A673 (cell line): ENCODE measurements around the gene LUZP2. TPM values are rescaled to one million over a fixed set of nuclear protein-coding genes. Genes with fewer than 3 reads are reported as not detected.
A peak's percentile ranks its signal among the peaks of the same experiment; 100 is the strongest.

Experiments
- BruUV-seq: library from RNA; stranded (reverse); fragments of 400-500 nt; replicated peaks from 2 replicates; lab custom pipeline; 2021; lab: Mats Ljungman, UMichigan
- CTCF ChIA-PET: fragments of 300-600 bp; sonication (Branson Sonifier 250); formaldehyde crosslinking; loops from one replicate; lab custom pipeline; 2022; ENCODE audit warnings: antibody characterized with exemption; lab: Charles Lee
- POLR2A ChIA-PET: fragments of 300-600 bp; sonication (Branson Sonifier 250); formaldehyde crosslinking; loops from one replicate; lab custom pipeline; 2022; ENCODE audit warnings: antibody characterized with exemption; ENCODE audit not compliant: low non-redundant PET; lab: Charles Lee
- DNase-seq: peaks from one replicate; pipeline ENCODE4 v3.0.0-alpha.2; 2015; ENCODE audit warnings: low spot score
- H3K27ac ChIP-seq: fragments of 200-600 bp; sonication (generic); 2 replicates; pipeline ENCODE4 v1.5.1; 2016; ENCODE audit warnings: mixed run types, low read depth, mild to moderate bottlenecking, mixed read lengths, antibody characterized with exemption, low read length; ENCODE audit not compliant: poor library complexity, severe bottlenecking
- H3K27me3 ChIP-seq: fragments of 200-600 bp; sonication (generic); replicated peaks from 2 replicates; pipeline ENCODE4 v1.6.1; 2017; ENCODE audit warnings: mixed run types, low read depth, mild to moderate bottlenecking, mixed read lengths, antibody characterized with exemption, low read length; ENCODE audit not compliant: insufficient read depth, poor library complexity
- H3K36me3 ChIP-seq: fragments of 200-600 bp; sonication (generic); 2 replicates; pipeline ENCODE4 v1.6.1; 2016; ENCODE audit warnings: mixed run types, mild to moderate bottlenecking, mixed read lengths, antibody characterized with exemption, low read length; ENCODE audit not compliant: insufficient read depth, poor library complexity, severe bottlenecking
- H3K4me1 ChIP-seq: fragments of 200-600 bp; sonication (generic); 2 replicates; pipeline ENCODE4 v1.6.1; 2017; ENCODE audit warnings: mixed run types, mild to moderate bottlenecking, mixed read lengths, antibody characterized with exemption, low read length; ENCODE audit not compliant: insufficient read depth, poor library complexity, severe bottlenecking
- H3K4me3 ChIP-seq: fragments of 200-600 bp; sonication (generic); 2 replicates; pipeline ENCODE4 v1.5.1; 2016; ENCODE audit warnings: low read depth, mixed run types, mild to moderate bottlenecking, mixed read lengths, low read length; ENCODE audit not compliant: poor library complexity, severe bottlenecking
- H3K9me3 ChIP-seq: fragments of 200-600 bp; sonication (generic); 2 replicates; pipeline ENCODE4 v1.6.1; 2016; ENCODE audit warnings: mixed run types, low read depth, mild to moderate bottlenecking, mixed read lengths, antibody characterized with exemption, low read length; ENCODE audit not compliant: poor library complexity, severe bottlenecking
- CTCF ChIP-seq: fragments of 300-800, 200-600 bp; sonication (generic); conservative IDR thresholded peaks from 2 replicates; pipeline ENCODE4 v1.5.1; 2017; ENCODE audit warnings: low read depth, mild to moderate bottlenecking, antibody characterized with exemption, low read length, moderate library complexity, mixed read lengths
- EZH2 ChIP-seq: fragments of 200-600 bp; sonication (generic); IDR thresholded peaks from 2 replicates; pipeline ENCODE4 v1.6.1; 2017; ENCODE audit warnings: borderline replicate concordance, low read depth, mild to moderate bottlenecking, mixed read lengths, antibody characterized with exemption, low read length; ENCODE audit not compliant: poor library complexity, severe bottlenecking
- intact Hi-C: fragments of 100-400 bp; cut with micrococcal nuclease; formaldehyde crosslinking; loops from one replicate; pipeline ENCODE4 v1.10.0; 2022; ENCODE audit not compliant: unreplicated experiment
- total RNA-seq: library from RNA; stranded (reverse); gene quantifications from 2 replicates; pipeline ENCODE4 v1.2.3, GENCODE V29; 2021

LUZP2 gene
- total RNA-seq, 1 experiment from 2014 or later: 0.15 TPM

DNA sequence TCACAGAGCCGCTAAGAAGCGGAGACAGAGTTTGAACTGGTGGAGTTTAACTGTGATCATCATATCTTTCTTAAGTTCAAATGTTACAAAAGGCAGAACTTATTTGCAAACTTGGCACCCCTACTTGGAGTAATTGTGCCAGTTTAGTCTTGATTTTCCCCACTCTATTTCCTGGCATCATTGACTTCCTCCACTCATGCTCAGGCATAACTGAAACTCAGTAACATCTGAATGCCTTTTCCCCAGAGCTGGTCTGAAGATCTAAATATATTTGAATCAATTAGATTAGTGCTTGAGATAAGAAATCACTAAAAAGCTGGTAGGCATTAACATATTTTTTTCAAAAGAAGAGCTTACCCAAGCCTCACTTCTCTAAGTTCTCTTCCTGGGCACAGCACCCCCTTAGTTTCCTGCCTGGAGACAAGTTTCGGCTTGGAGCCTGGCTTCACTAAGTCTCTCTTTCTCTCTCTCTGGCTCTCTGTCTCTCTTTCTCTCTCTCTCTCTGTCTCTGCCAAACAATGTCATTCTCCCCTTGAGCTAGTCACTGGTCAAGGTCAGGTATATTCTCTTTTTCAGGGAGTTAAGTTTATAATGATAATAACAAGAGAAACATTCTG is 190.8 kb downstream of the LUZP2 start:
- H3K36me3 ChIP-seq: no peaks in the 10 kb centered on the region
- peak; percentile 30 for DNase-seq
- TF ChIP-seq EZH2 (no peak), CTCF (no peak)
- POLR2A ChIA-PET: no interaction called here
- H3K9me3 ChIP-seq: no peaks in the 10 kb centered on the region
- no peak overlapping the region for H3K4me3 ChIP-seq
- CTCF ChIA-PET: no interaction called here
- no TSS peak for BruUV-seq
- intact Hi-C loops: no loop called here
- H3K27ac ChIP-seq: no peak overlapping the region
- no peaks in the 10 kb centered on the region for H3K27me3 ChIP-seq
- H3K4me1 ChIP-seq: peaks cover 3% of the 10 kb centered on the region

- Histone ChIP-seq H3K4me3 (no peak overlapping the region), H3K36me3 (no peaks in the 10 kb centered on the region), H3K27ac (no peak overlapping the region), H3K27me3 (no peaks in the 10 kb centered on the region), H3K9me3 (no peaks in the 10 kb centered on the region), H3K4me1 (peaks cover 3% of the 10 kb centered on the region)
- BruUV-seq: no TSS peak
- POLR2A ChIA-PET: no interaction called here
- no peak for TF ChIP-seq CTCF
- no peak for TF ChIP-seq EZH2
- CTCF ChIA-PET: no interaction called here
- intact Hi-C loops: no loop called here
- DNase-seq: no peak
Measured at GRCh38 chr11:24688981-24689380, 192.1 kb downstream of the LUZP2 start.

DNA sequence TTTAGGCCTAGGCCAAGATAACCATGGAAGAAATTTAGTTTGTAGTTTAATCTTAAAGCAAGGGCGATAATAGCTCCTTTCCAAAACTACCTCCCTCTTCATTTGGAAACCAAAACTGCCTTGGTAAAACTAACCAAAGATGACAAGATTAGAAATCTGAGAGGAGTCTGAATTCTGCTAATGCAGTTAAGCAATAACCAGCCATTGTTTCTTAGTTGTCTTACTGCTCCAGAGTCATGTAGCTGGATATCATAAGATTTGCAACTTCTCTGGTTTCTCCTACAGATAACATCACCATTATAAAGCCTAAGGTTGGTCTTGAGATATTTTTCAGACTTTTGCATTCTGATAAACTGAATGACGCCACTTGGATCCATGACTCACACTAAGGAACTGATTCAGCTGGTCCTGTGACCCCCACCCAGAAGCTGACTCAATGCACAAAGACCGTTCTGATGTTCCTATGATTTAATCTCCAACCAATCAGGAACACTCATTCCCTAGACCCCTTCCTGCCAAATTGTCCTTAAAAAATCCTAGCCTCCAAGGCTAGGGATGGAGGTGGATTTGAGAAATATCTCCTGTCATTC is 200.8 kb downstream of the LUZP2 start:
- no TSS peak for BruUV-seq
- H3K27ac ChIP-seq: no peak overlapping the region
- TF ChIP-seq CTCF (no peak), EZH2 (no peak)
- POLR2A ChIA-PET: no interaction called here
- no peak overlapping the region for H3K4me3 ChIP-seq
- no peaks in the 10 kb centered on the region for H3K27me3 ChIP-seq
- CTCF ChIA-PET: no interaction called here
- no peak for DNase-seq
- no peaks in the 10 kb centered on the region for H3K36me3 ChIP-seq
- intact Hi-C loops: no loop called here
- H3K9me3 ChIP-seq: no peaks in the 10 kb centered on the region
- H3K4me1 ChIP-seq: no peaks in the 10 kb centered on the region
